AML-193 (cell line): ENCODE results near the gene FMO1.
"Not testable (repeated sequence)": the region's sequence is repeated elsewhere in the genome, so short reads cannot be mapped to it uniquely, and the experiment has no call there.

ENCODE experiments used
- DNase-seq, 2 experiments: peaks; one replicate each; lab custom pipeline; 2025; lab: John Stamatoyannopoulos, UW

The FMO1 gene

GRCh38 chr1:171280599-171280998 is 32.3 kb downstream of the FMO1 start:
- DNase-seq, result no peak

- DNase-seq, result peak; percentile 60 to 71
Measured at GRCh38 chr1:171286032-171286705, 37.9 kb downstream of the FMO1 start.

- no peak for DNase-seq
Measured at GRCh38 chr1:171290621-171291020, 42.3 kb downstream of the FMO1 start.

- no peak for DNase-seq
Measured at GRCh38 chr1:171292799-171293198, 44.5 kb downstream of the FMO1 start.

GRCh38 chr1:171295383-171295782 is 47.1 kb downstream of the FMO1 start:
- not testable (repeated sequence) for DNase-seq

GRCh38 chr1:171295821-171296220 is 47.5 kb downstream of the FMO1 start:
- no peak for DNase-seq

GRCh38 chr1:171296897-171297296 is 48.6 kb downstream of the FMO1 start:
- no peak for DNase-seq

- DNase-seq, result no peak
Measured at GRCh38 chr1:171298696-171299095, 50.4 kb downstream of the FMO1 start.

- no peak for DNase-seq
Measured at GRCh38 chr1:171299342-171299741, 51.0 kb downstream of the FMO1 start.

- DNase-seq, result no peak
Measured at GRCh38 chr1:171300401-171300800, 52.1 kb downstream of the FMO1 start.

- peak; percentile 59 to 70 for DNase-seq
Measured at GRCh38 chr1:171310661-171311087, 62.4 kb downstream of the FMO1 start.

GRCh38 chr1:171311771-171312558 is 63.7 kb downstream of the FMO1 start:
- no peak for DNase-seq

GRCh38 chr1:171313319-171313834 is 65.1 kb downstream of the FMO1 start:
- no peak for DNase-seq

GRCh38 chr1:171313835-171314320 is 65.6 kb downstream of the FMO1 start, which contains the start of gene FMO4:
TSS of gene FMO4 (plus strand) at chr1:171314183. CDS start at chr1:171319826, 5,643 bp downstream.
- peak; percentile 98 to 99 for DNase-seq

GRCh38 chr1:171329251-171329650 is 81.0 kb downstream of the FMO1 start:
- DNase-seq, result no peak

- no peak for DNase-seq
Measured at GRCh38 chr1:171334024-171334640, 85.8 kb downstream of the FMO1 start.
